Epithelial cell of proximal tubule (primary cell): ENCODE results near the gene MAST1. TPM values are rescaled to one million over a fixed set of nuclear protein-coding genes. Genes with fewer than 3 reads are reported as not detected.
"Not testable (repeated sequence)": the region's sequence is repeated elsewhere in the genome, so short reads cannot be mapped to it uniquely, and the experiment has no call there.

ENCODE experiments used
- DNase-seq: peaks from one replicate; pipeline ENCODE4 v3.0.0-alpha.2; 2011; ENCODE audit warnings: low read depth
- H3K4me3 ChIP-seq: 2 replicates; pipeline ENCODE4 v1.5.1; 2011; ENCODE audit warnings: low read depth, mild to moderate bottlenecking, low read length
- total RNA-seq: library from RNA; depleted of rRNA; stranded (reverse); fragments of >200 nt; gene quantifications from 2 replicates; pipeline ENCODE4 v1.2.3, GENCODE V29; 2015
- TF ChIP-seq, protein P1 (sequence below): conservative IDR thresholded peaks from 2 replicates; pipeline ENCODE4 v1.5.1; 2012; ENCODE audit warnings: low read depth, mild to moderate bottlenecking, low read length

The MAST1 gene
- total RNA-seq, 1 donor from 2014 or later = 1.5 TPM

- DNase-seq = no peak
- TF ChIP-seq, protein P1, sequence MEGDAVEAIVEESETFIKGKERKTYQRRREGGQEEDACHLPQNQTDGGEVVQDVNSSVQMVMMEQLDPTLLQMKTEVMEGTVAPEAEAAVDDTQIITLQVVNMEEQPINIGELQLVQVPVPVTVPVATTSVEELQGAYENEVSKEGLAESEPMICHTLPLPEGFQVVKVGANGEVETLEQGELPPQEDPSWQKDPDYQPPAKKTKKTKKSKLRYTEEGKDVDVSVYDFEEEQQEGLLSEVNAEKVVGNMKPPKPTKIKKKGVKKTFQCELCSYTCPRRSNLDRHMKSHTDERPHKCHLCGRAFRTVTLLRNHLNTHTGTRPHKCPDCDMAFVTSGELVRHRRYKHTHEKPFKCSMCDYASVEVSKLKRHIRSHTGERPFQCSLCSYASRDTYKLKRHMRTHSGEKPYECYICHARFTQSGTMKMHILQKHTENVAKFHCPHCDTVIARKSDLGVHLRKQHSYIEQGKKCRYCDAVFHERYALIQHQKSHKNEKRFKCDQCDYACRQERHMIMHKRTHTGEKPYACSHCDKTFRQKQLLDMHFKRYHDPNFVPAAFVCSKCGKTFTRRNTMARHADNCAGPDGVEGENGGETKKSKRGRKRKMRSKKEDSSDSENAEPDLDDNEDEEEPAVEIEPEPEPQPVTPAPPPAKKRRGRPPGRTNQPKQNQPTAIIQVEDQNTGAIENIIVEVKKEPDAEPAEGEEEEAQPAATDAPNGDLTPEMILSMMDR = no peak
- H3K4me3 ChIP-seq = no peak overlapping the region
Measured at GRCh38 chr19:12804051-12804450, 34.3 kb upstream of the MAST1 start.

- no peak for DNase-seq
Measured at GRCh38 chr19:12806242-12807081, 31.9 kb upstream of the MAST1 start, which contains the start of gene RNASEH2A. RNASEH2A (plus strand) TSS chr19:12806584; CDS start chr19:12806674, 90 bp downstream.

GRCh38 chr19:12815088-12815487 is 23.2 kb upstream of the MAST1 start:
- TF ChIP-seq, protein P1 = no peak
- H3K4me3 ChIP-seq = no peak overlapping the region
- DNase-seq = no peak

More at GRCh38 chr19:12806242-12807081, 31.9 kb upstream of the MAST1 start, which contains the start of gene RNASEH2A:
- TF ChIP-seq, protein P1 = no peak
- peak within 1 kb of the TSS; percentile 88 for H3K4me3 ChIP-seq

DNA sequence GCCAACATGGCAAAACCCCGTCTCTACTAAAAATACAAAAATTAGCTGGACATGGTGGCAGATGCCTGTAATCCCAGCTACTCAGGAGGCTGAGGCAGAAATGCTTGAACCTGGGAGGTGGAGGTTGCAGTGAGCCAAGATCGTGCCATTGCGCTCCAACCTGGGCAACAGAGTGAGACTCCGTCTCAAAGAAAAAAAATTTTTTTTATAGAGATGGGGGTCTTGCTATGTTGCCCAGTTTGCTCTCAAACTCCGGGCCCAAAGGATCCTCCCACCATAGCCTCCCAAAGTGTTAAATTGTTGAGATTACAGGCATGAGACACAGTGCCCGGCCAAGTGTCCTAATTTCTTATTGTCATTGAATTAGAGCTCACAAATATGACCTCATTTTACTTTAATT is 21.1 kb upstream of the MAST1 start:
- H3K4me3 ChIP-seq, DNase-seq: not testable (repeated sequence)

- not testable (repeated sequence) for DNase-seq, H3K4me3 ChIP-seq
Measured at GRCh38 chr19:12817810-12818209, 20.5 kb upstream of the MAST1 start.

DNA sequence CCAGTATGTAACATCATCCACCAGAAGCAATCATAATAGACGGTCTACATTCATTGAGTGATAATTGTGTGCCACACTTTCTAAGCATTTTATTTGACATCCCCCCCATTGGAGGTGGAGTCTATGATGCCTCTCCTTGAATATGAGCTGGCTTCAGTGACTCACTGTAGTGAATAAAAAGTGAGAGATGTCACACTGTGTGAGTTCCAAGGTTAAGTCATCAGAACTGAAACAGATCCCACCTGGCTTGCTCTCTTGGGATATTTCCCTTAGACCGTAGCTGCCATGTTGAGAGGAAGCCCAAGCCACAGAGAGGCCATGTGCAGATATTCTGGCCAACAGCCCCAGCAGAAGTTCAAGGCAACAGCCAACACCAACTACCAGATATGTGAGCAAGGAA is 16.6 kb upstream of the MAST1 start:
- DNase-seq = no peak
- H3K4me3 ChIP-seq = no peak overlapping the region
- TF ChIP-seq, protein P1 = no peak

GRCh38 chr19:12825254-12826131 is 12.8 kb upstream of the MAST1 start:
- TF ChIP-seq, protein P1 = peak; percentile 49
- DNase-seq = no peak
- no peak overlapping the region for H3K4me3 ChIP-seq
